ENCODE data around the gene SEMA3C. TPM values are rescaled to one million over a fixed set of nuclear protein-coding genes. Genes with fewer than 3 reads are reported as not detected.

SEMA3C gene
- total RNA-seq, 1 experiment from 2014 or later: 232 TPM

DNA sequence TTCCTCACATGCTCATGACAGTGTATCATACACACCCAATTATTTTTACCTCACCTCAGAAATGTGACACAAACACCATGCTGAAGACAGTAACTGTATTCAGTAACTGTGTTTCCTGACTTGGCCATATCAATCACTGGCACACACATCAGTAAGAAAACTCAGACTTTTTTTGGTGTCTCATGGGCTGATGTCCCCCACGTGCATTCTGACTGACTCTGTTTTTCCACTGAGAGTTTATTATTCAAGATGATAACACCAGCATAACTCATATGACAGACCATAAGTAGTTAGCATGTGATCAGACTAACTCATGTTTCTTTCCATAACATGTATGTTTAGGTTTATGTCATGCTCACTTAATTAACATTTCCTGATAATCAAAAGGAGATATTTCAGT, 155.6 kb downstream of the SEMA3C start:
- H3K4me1 ChIP-seq (ENCODE audit: control insufficient read depth, insufficient read depth, low read length): peaks cover 18% of the 10 kb centered on the region
- ChIA-PET CTCF (interaction anchor here (0.6 kb wide), 1 partner anchor 348 kb away, joined by 5 read pairs; no protein-coding TSS in a partner anchor), POLR2A (no interaction called here)
- H3K27me3 ChIP-seq (ENCODE audit: control insufficient read depth, insufficient read depth, low read length): no peaks in the 10 kb centered on the region
- DNase-seq (ENCODE audit: low read depth, low spot score): no peak
- no peak for ATAC-seq
- no peak overlapping the region for H3K4me3 ChIP-seq (ENCODE audit: low read depth in 2 of 2, low read length in 2 of 2)
- no peaks in the 10 kb centered on the region for H3K9me3 ChIP-seq (ENCODE audit: control insufficient read depth, insufficient read depth, low read depth, low read length)
- H3K36me3 ChIP-seq (ENCODE audit: control insufficient read depth, insufficient read depth, low read length): peaks cover 45% of the 10 kb centered on the region
- in situ Hi-C loops (cut with HindIII; ENCODE audit: low pct_unique_long_range_greater_than_20kb, low sequenced_read_pairs) (no loop called here), intact Hi-C loops (cut with micrococcal nuclease; ENCODE audit: unreplicated experiment) (no loop called here)
- no TSS peak for BruUV-seq (replicated peaks)
- H3K27ac ChIP-seq (ENCODE audit: low read length): no peak overlapping the region; the same call in none of the 2 replicates
- TF ChIP-seq, protein P1, sequence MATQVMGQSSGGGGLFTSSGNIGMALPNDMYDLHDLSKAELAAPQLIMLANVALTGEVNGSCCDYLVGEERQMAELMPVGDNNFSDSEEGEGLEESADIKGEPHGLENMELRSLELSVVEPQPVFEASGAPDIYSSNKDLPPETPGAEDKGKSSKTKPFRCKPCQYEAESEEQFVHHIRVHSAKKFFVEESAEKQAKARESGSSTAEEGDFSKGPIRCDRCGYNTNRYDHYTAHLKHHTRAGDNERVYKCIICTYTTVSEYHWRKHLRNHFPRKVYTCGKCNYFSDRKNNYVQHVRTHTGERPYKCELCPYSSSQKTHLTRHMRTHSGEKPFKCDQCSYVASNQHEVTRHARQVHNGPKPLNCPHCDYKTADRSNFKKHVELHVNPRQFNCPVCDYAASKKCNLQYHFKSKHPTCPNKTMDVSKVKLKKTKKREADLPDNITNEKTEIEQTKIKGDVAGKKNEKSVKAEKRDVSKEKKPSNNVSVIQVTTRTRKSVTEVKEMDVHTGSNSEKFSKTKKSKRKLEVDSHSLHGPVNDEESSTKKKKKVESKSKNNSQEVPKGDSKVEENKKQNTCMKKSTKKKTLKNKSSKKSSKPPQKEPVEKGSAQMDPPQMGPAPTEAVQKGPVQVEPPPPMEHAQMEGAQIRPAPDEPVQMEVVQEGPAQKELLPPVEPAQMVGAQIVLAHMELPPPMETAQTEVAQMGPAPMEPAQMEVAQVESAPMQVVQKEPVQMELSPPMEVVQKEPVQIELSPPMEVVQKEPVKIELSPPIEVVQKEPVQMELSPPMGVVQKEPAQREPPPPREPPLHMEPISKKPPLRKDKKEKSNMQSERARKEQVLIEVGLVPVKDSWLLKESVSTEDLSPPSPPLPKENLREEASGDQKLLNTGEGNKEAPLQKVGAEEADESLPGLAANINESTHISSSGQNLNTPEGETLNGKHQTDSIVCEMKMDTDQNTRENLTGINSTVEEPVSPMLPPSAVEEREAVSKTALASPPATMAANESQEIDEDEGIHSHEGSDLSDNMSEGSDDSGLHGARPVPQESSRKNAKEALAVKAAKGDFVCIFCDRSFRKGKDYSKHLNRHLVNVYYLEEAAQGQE (IDR thresholded peaks at IDR 0.05; ENCODE audit: insufficient read depth in 1 of 2, low read depth in 2 of 2, low read length in 1 of 2): no peak
- TF ChIP-seq, protein P2, sequence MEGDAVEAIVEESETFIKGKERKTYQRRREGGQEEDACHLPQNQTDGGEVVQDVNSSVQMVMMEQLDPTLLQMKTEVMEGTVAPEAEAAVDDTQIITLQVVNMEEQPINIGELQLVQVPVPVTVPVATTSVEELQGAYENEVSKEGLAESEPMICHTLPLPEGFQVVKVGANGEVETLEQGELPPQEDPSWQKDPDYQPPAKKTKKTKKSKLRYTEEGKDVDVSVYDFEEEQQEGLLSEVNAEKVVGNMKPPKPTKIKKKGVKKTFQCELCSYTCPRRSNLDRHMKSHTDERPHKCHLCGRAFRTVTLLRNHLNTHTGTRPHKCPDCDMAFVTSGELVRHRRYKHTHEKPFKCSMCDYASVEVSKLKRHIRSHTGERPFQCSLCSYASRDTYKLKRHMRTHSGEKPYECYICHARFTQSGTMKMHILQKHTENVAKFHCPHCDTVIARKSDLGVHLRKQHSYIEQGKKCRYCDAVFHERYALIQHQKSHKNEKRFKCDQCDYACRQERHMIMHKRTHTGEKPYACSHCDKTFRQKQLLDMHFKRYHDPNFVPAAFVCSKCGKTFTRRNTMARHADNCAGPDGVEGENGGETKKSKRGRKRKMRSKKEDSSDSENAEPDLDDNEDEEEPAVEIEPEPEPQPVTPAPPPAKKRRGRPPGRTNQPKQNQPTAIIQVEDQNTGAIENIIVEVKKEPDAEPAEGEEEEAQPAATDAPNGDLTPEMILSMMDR (IDR thresholded peaks at IDR 0.05): no peak
- no peak for TF ChIP-seq TCF7L2 (IDR thresholded peaks at IDR 0.05; ENCODE audit: low read depth, low read length)
- TF ChIP-seq SIN3A (IDR thresholded peaks at IDR 0.05; ENCODE audit: borderline replicate concordance, insufficient read depth, low read depth, low read length): no peak
- TF ChIP-seq POLR2AphosphoS5 (IDR thresholded peaks at IDR 0.05; ENCODE audit: low read depth, low read length): no peak

DNA sequence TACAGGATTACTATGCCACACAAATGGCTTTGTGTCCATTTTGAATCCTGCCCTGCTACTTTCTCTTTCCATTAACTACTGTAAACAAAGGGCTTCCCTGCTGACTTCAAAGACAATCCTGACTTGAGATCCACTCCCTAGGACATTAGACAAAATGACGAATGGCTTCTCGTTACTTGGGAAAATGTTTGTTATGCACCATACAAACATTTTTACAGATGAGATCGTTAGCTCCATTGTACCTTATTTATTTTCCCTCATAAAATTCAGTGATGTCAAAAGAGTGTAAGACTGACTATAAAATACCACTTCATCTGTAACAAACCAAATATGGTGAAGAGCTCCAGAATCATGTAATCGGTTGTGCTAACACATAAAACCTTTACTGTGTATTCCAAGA, 158.6 kb downstream of the SEMA3C start:
- Histone ChIP-seq H3K9me3 (ENCODE audit: control insufficient read depth, insufficient read depth, low read depth, low read length) (no peaks in the 10 kb centered on the region), H3K27me3 (ENCODE audit: control insufficient read depth, insufficient read depth, low read length) (no peaks in the 10 kb centered on the region), H3K4me1 (ENCODE audit: control insufficient read depth, insufficient read depth, low read length) (peaks cover 14% of the 10 kb centered on the region), H3K27ac (ENCODE audit: low read length) (no peak overlapping the region; the same call in 1 of the 2 replicates), H3K4me3 (ENCODE audit: low read depth in 2 of 2, low read length in 2 of 2) (no peak overlapping the region), H3K36me3 (ENCODE audit: control insufficient read depth, insufficient read depth, low read length) (peaks cover 44% of the 10 kb centered on the region)
- no peak for ATAC-seq
- BruUV-seq (replicated peaks): no TSS peak
- intact Hi-C loops (cut with micrococcal nuclease; ENCODE audit: unreplicated experiment) (no loop called here), in situ Hi-C loops (cut with HindIII; ENCODE audit: low pct_unique_long_range_greater_than_20kb, low sequenced_read_pairs) (no loop called here)
- ChIA-PET POLR2A (no interaction called here), CTCF (no interaction called here)
- DNase-seq (ENCODE audit: low read depth, low spot score): no peak
- TF ChIP-seq, protein P2 (IDR thresholded peaks at IDR 0.05): no peak
- TF ChIP-seq POLR2AphosphoS5 (IDR thresholded peaks at IDR 0.05; ENCODE audit: low read depth, low read length) (no peak), SIN3A (IDR thresholded peaks at IDR 0.05; ENCODE audit: borderline replicate concordance, insufficient read depth, low read depth, low read length) (no peak), TCF7L2 (IDR thresholded peaks at IDR 0.05; ENCODE audit: low read depth, low read length) (peak; percentile 74)

All from Panc1 (cell line).